A549 treated with ZK216348 at 1 μM for 4 hours (cell line): Measurements from ENCODE around the gene TAF6L. TPM values are rescaled to one million over a fixed set of nuclear protein-coding genes. Genes with fewer than 3 reads are reported as not detected.

Source experiments
- total RNA-seq: library from RNA; stranded (reverse); fragments of 200-300 nt; extraction: Qiagen RNA extraction; gene quantifications from 5 replicates; pipeline ENCODE4 v1.2.3, GENCODE V29; 2022; ENCODE audit warnings: low read depth

Gene TAF6L, protein sequence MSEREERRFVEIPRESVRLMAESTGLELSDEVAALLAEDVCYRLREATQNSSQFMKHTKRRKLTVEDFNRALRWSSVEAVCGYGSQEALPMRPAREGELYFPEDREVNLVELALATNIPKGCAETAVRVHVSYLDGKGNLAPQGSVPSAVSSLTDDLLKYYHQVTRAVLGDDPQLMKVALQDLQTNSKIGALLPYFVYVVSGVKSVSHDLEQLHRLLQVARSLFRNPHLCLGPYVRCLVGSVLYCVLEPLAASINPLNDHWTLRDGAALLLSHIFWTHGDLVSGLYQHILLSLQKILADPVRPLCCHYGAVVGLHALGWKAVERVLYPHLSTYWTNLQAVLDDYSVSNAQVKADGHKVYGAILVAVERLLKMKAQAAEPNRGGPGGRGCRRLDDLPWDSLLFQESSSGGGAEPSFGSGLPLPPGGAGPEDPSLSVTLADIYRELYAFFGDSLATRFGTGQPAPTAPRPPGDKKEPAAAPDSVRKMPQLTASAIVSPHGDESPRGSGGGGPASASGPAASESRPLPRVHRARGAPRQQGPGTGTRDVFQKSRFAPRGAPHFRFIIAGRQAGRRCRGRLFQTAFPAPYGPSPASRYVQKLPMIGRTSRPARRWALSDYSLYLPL
- total RNA-seq, result 11.3 to 18.0 TPM (median 15.4 TPM) in 5 replicates

GRCh38 chr11:62771144-62772021, at the start of gene TAF6L:
Gene TAF6L, plus strand, starts transcription at chr11:62771396. Its CDS starts 4,388 bp downstream, at chr11:62775784.

GRCh38 chr11:62727165-62727871, 43.9 kb upstream of the TAF6L start, which contains the start of gene HNRNPUL2:
Gene HNRNPUL2, minus strand, starts transcription at chr11:62727457. Its CDS starts 301 bp downstream, at chr11:62727156.

GRCh38 chr11:62728171-62728988, 42.8 kb upstream of the TAF6L start, which contains the start of gene TTC9C:
Gene TTC9C, plus strand, starts transcription at chr11:62728486. Its CDS starts 363 bp downstream, at chr11:62728849.

DNA sequence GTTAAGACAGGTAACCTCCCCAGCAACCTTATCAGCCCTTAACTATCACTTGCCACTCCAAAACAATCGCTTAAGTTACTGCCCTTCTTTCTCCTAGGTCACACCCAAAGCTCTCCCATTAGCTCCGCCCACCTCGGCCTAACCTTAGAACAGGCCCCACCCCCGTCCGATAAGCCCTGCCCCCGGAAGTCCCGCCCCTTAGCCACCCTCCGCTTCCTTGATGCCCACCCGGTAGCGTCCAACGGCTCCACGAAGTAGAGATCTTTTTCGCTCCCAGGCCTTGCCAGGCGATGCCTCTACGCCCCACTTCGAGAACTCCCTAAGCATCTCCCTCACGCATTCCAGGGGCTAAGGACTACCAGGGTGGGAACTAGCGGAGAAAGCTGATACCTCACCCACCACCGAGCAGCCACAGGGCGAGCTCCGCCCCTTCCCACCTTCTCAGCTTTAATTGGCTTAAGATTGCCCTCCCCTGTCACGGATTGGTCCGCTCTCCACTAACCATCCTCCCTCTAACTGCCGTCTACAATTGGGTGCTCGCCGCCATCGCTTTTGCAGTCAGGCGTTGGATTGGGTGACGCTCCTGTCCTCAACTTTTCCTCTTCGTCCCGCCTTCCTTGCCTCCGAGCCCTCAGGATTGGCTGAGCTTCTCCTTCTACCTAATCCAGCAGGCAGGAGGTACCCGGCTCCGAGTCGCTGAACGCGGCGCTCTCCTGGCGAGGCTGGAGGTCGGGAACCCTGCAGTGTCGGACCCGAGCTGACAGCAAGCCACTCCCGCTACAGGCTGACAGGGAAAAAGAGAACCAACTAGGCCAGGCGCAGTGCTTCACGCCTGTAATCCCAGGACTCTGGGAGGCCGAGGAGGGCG, 17.2 kb upstream of the TAF6L start, which contains the start of gene ZBTB3:
TSS of gene ZBTB3 (minus strand) at position 425 of the 868 bp plus-strand sequence. CDS start 496 bp downstream, outside the sequence.

DNA sequence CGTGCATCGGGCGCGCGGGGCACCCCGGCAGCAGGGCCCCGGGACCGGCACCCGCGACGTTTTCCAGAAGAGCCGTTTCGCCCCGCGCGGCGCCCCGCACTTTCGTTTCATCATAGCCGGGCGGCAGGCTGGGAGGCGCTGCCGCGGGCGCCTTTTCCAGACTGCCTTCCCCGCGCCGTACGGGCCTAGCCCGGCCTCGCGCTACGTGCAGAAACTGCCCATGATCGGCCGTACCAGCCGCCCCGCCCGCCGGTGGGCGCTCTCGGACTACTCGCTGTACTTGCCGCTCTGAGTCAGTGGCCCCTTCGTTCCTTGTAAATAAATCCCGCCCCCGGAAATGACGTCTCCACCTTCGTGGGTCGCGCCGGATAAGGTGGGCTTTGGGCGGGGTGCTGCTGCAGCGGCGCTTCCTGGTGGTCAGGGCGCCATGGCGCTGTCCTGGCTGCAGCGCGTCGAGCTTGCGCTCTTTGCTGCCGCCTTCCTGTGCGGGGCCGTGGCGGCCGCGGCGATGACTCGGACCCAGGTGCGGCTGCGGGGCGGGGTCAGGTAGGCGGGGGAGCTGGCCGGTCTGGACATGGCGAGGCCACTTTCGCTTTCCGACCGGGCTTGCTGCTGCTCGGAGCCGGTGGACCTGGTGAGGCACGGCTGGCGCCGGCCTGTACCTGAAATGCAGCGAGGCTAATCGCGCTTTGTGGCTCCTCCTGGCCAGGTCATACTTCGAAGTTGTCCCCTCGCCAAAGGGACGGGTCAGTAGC, 16.0 kb downstream of the TAF6L start, which contains the start of gene TMEM179B:
TSS of gene TMEM179B (plus strand) at position 398 of the 755 bp plus-strand sequence. CDS start at position 428, 30 bp downstream.

GRCh38 chr11:62791501-62792201, 20.5 kb downstream of the TAF6L start, which contains the start of gene TMEM223:
Gene TMEM223, minus strand, starts transcription at chr11:62792006. Its CDS starts 12 bp downstream, at chr11:62791994.

GRCh38 chr11:62805076-62805892, 34.1 kb downstream of the TAF6L start, which contains the start of gene NXF1:
Gene NXF1, minus strand, starts transcription at chr11:62805440. Its CDS starts 84 bp downstream, at chr11:62805356.

GRCh38 chr11:62831520-62832335, 60.5 kb downstream of the TAF6L start, which contains the start of gene STX5:
Gene STX5, minus strand, starts transcription at chr11:62832051. Its CDS starts 808 bp downstream, at chr11:62831243.

GRCh38 chr11:62832336-62833234, 61.4 kb downstream of the TAF6L start, which contains the start of gene TEX54:
Gene TEX54, minus strand, starts transcription at chr11:62832841.

Other genes starting within 250 kb of the TAF6L start
- gene AHNAK, start 224.6 kb upstream of the TAF6L start, total RNA-seq, result 237 to 338 TPM (median 298 TPM) in 5 replicates
- gene EEF1G, start 197.5 kb upstream of the TAF6L start, total RNA-seq, result 1,887 to 2,053 TPM (median 2,011 TPM) in 5 replicates
- 7.8 to 17.7 TPM (median 15.1 TPM) in 5 replicates for gene TUT1, start 179.9 kb upstream of the TAF6L start, total RNA-seq
- gene MTA2, start 169.5 kb upstream of the TAF6L start, total RNA-seq, result 77.4 to 91.6 TPM (median 86.2 TPM) in 5 replicates
- gene EML3, start 158.6 kb upstream of the TAF6L start, total RNA-seq, result 13.5 to 30.1 TPM (median 26.2 TPM) in 5 replicates
- 3.5 to 4.8 TPM (median 4.4 TPM) in 5 replicates for gene ROM1, start 158.1 kb upstream of the TAF6L start, total RNA-seq
- gene B3GAT3, start 149.4 kb upstream of the TAF6L start, total RNA-seq, result 30.1 to 56.7 TPM (median 52.1 TPM) in 5 replicates
- 200 to 293 TPM (median 267 TPM) in 5 replicates for gene GANAB, start 124.8 kb upstream of the TAF6L start, total RNA-seq
- 12.9 to 22.4 TPM (median 21.3 TPM) in 5 replicates for gene INTS5, start 118.1 kb upstream of the TAF6L start, total RNA-seq
- 124 to 164 TPM (median 134 TPM) in 5 replicates for gene C11orf98, start 106.2 kb upstream of the TAF6L start, total RNA-seq
- gene CSKMT, start 106.1 kb upstream of the TAF6L start, total RNA-seq, result 5.8 to 16.2 TPM (median 12.6 TPM) in 5 replicates
- 25.4 to 39.4 TPM (median 34.5 TPM) in 5 replicates for gene UQCC3, start 99.7 kb upstream of the TAF6L start, total RNA-seq
- gene LBHD1, start 99.1 kb upstream of the TAF6L start, total RNA-seq, result 4.8 to 5.3 TPM (median 5.0 TPM) in 5 replicates
- gene UBXN1, start 92.3 kb upstream of the TAF6L start, total RNA-seq, result 89.4 to 131 TPM (median 123 TPM) in 5 replicates
- 0.09 to 0.25 TPM (median 0.14 TPM) in 3 of 5 replicates, not detected in the others for gene LRRN4CL, start 81.9 kb upstream of the TAF6L start, total RNA-seq
- 49.0 to 86.5 TPM (median 71.5 TPM) in 5 replicates for gene BSCL2, start 64.0 kb upstream of the TAF6L start, total RNA-seq
- gene GNG3, start 63.7 kb upstream of the TAF6L start, total RNA-seq, result not detected in 5 replicates
- 40.2 to 45.6 TPM (median 42.8 TPM) in 5 replicates for gene HNRNPUL2, start 43.9 kb upstream of the TAF6L start, total RNA-seq
- 30.4 to 34.7 TPM (median 33.1 TPM) in 5 replicates for gene TTC9C, start 42.9 kb upstream of the TAF6L start, total RNA-seq
- gene ZBTB3, start 17.2 kb upstream of the TAF6L start, total RNA-seq, result 1.1 to 1.8 TPM (median 1.6 TPM) in 5 replicates
- gene POLR2G, start 9.8 kb upstream of the TAF6L start, total RNA-seq, result 170 to 201 TPM (median 175 TPM) in 5 replicates
- gene TMEM179B, start 16.0 kb downstream of the TAF6L start, total RNA-seq, result 53.3 to 97.0 TPM (median 86.6 TPM) in 5 replicates
- 16.2 to 32.5 TPM (median 26.9 TPM) in 5 replicates for gene TMEM223, start 20.6 kb downstream of the TAF6L start, total RNA-seq
- 39.8 to 58.2 TPM (median 53.4 TPM) in 5 replicates for gene NXF1, start 34.0 kb downstream of the TAF6L start, total RNA-seq
- 19.1 to 25.0 TPM (median 24.7 TPM) in 5 replicates for gene STX5, start 60.7 kb downstream of the TAF6L start, total RNA-seq
- not detected in 5 replicates for gene TEX54, start 61.4 kb downstream of the TAF6L start, total RNA-seq
- gene WDR74, start 68.2 kb downstream of the TAF6L start, total RNA-seq, result 61.5 to 84.6 TPM (median 81.8 TPM) in 5 replicates
- 846 to 1,034 TPM (median 998 TPM) in 5 replicates for gene SLC3A2, start 109.5 kb downstream of the TAF6L start, total RNA-seq
- gene CHRM1, start 150.0 kb downstream of the TAF6L start, total RNA-seq, result 0.05 TPM in 1 of 5 replicates, not detected in the others
- not detected in 5 replicates for gene SLC22A6, start 213.6 kb downstream of the TAF6L start, total RNA-seq
- gene SLC22A8, start 244.4 kb downstream of the TAF6L start, total RNA-seq, result not detected in 5 replicates